Vagina (tissue), 2 donors: ENCODE measurements around the gene PPP6R2. TPM values are rescaled to one million over a fixed set of nuclear protein-coding genes. Genes with fewer than 3 reads are reported as not detected.
A peak's percentile ranks its signal among the peaks of the same experiment; 100 is the strongest.

Experiments used
- DNase-seq, 2 donors: peaks; one replicate each; pipeline ENCODE4 v3.0.0-alpha.2; 2017; ENCODE audit errors: extremely low spot score in 2 of 2
- H3K27ac ChIP-seq: fragments of 200-600 bp; sonication (generic); one replicate; pipeline ENCODE4 v1.5.1; 2019
- H3K27me3 ChIP-seq: fragments of 200-600 bp; sonication (generic); one replicate; pipeline ENCODE4 v1.5.1; 2019
- H3K36me3 ChIP-seq, 2 donors: fragments of 200-600 bp; sonication (generic); one replicate each; pipeline ENCODE4 v1.5.1; 2017 to 2019
- H3K4me1 ChIP-seq: fragments of 200-600 bp; sonication (generic); one replicate; pipeline ENCODE4 v1.5.1; 2019
- H3K4me3 ChIP-seq, 2 donors: fragments of 200-600 bp; sonication (generic); 1 replicate in 1 of 2; 2 replicates in 1 of 2; pipeline ENCODE4 v1.5.1; 2016 to 2019
- H3K9me3 ChIP-seq: fragments of 200-600 bp; sonication (generic); one replicate; pipeline ENCODE4 v1.5.1; 2019
- CTCF ChIP-seq, 3 experiments: fragments of 450-650 bp in 2 of 3; fragments of 200-600 bp in 1 of 3; sonication (generic) in 1 of 3; IDR thresholded peaks; one replicate each; pipeline ENCODE4 v1.5.1; 2017 to 2019; ENCODE audit warnings: antibody characterized with exemption in 3 of 3, mild to moderate bottlenecking in 2 of 3, moderate library complexity in 2 of 3
- POLR2A ChIP-seq, 2 donors: fragments of 450-650 bp; IDR thresholded peaks; one replicate each; pipeline ENCODE4 v1.6.1; 2017; ENCODE audit warnings: antibody characterized with exemption in 2 of 2, mild to moderate bottlenecking in 2 of 2, moderate library complexity in 2 of 2
- POLR2AphosphoS5 ChIP-seq, 2 donors: sonication (generic); formaldehyde crosslinking; IDR thresholded peaks; one replicate each; pipeline ENCODE4 v1.9.0; 2017; ENCODE audit warnings: antibody characterized with exemption in 2 of 2, mild to moderate bottlenecking in 2 of 2, low read depth in 1 of 2; ENCODE audit not compliant: insufficient read depth in 1 of 2
- intact Hi-C: fragments of 100-400 bp; cut with DNase I; formaldehyde crosslinking; loops from one replicate; pipeline ENCODE4 v1.15.1; 2023
- total RNA-seq: library from RNA; depleted of rRNA; stranded (reverse); fragments of >200 nt; gene quantifications from one replicate; pipeline ENCODE4 v1.2.3, GENCODE V29; 2016

The PPP6R2 gene
- total RNA-seq, 1 donor from 2014 or later: 49.1 TPM

GRCh38 chr22:50300620-50301257, 42.4 kb upstream of the PPP6R2 start:
- TF ChIP-seq CTCF (IDR thresholded peaks at IDR 0.05) (no peak), POLR2AphosphoS5 (IDR thresholded peaks at IDR 0.05; ENCODE audit: insufficient read depth in 1 of 2, low read depth in 1 of 2) (no peak), POLR2A (IDR thresholded peaks at IDR 0.05) (no peak)
- no peaks in the 10 kb centered on the region for H3K9me3 ChIP-seq
- peaks cover 99% of the 10 kb centered on the region for H3K4me1 ChIP-seq
- no peaks in the 10 kb centered on the region for H3K27me3 ChIP-seq
- no peaks in the 10 kb centered on the region for H3K36me3 ChIP-seq
- intact Hi-C loops: no loop called here
- H3K4me3 ChIP-seq: peak overlapping the region; percentile 46 to 49
- H3K27ac ChIP-seq: peak overlapping the region; percentile 90
- no peak for DNase-seq

GRCh38 chr22:50301581-50301991, 41.5 kb upstream of the PPP6R2 start:
- DNase-seq: no peak
- H3K36me3 ChIP-seq: no peaks in the 10 kb centered on the region
- TF ChIP-seq POLR2A (IDR thresholded peaks at IDR 0.05) (no peak), POLR2AphosphoS5 (IDR thresholded peaks at IDR 0.05; ENCODE audit: insufficient read depth in 1 of 2, low read depth in 1 of 2) (no peak), CTCF (IDR thresholded peaks at IDR 0.05) (no peak)
- no peaks in the 10 kb centered on the region for H3K27me3 ChIP-seq
- peak overlapping the region; percentile 12 to 20 for H3K4me3 ChIP-seq
- peak overlapping the region; percentile 90 for H3K27ac ChIP-seq
- intact Hi-C loops: no loop called here
- peaks cover 93% of the 10 kb centered on the region for H3K4me1 ChIP-seq
- no peaks in the 10 kb centered on the region for H3K9me3 ChIP-seq

- no peak for DNase-seq
- intact Hi-C loops: no loop called here
- peaks cover 88% of the 10 kb centered on the region for H3K4me1 ChIP-seq
- H3K27ac ChIP-seq: peak overlapping the region; percentile 90
- H3K27me3 ChIP-seq: no peaks in the 10 kb centered on the region
- H3K9me3 ChIP-seq: no peaks in the 10 kb centered on the region
- no peaks in the 10 kb centered on the region for H3K36me3 ChIP-seq
- peak overlapping the region; percentile 12 to 20 for H3K4me3 ChIP-seq
- no peak for TF ChIP-seq POLR2A (IDR thresholded peaks at IDR 0.05)
- TF ChIP-seq CTCF (IDR thresholded peaks at IDR 0.05): no peak
- no peak for TF ChIP-seq POLR2AphosphoS5 (IDR thresholded peaks at IDR 0.05; ENCODE audit: insufficient read depth in 1 of 2, low read depth in 1 of 2)
These were observed 41.0 kb upstream of the PPP6R2 start for GRCh38 chr22:50302041-50302541.

- no peaks in the 10 kb centered on the region for H3K9me3 ChIP-seq
- no peaks in the 10 kb centered on the region for H3K36me3 ChIP-seq
- H3K4me3 ChIP-seq: peak overlapping the region in 1 of 2 donors; percentile 20
- no peak for DNase-seq
- H3K27ac ChIP-seq: peak overlapping the region; percentile 90
- intact Hi-C loops: no loop called here
- no peak for TF ChIP-seq POLR2AphosphoS5 (IDR thresholded peaks at IDR 0.05; ENCODE audit: insufficient read depth in 1 of 2, low read depth in 1 of 2)
- no peak for TF ChIP-seq POLR2A (IDR thresholded peaks at IDR 0.05)
- TF ChIP-seq CTCF (IDR thresholded peaks at IDR 0.05): no peak
- no peaks in the 10 kb centered on the region for H3K27me3 ChIP-seq
- peaks cover 83% of the 10 kb centered on the region for H3K4me1 ChIP-seq
These were observed 40.6 kb upstream of the PPP6R2 start for GRCh38 chr22:50302564-50302963.

- H3K9me3 ChIP-seq: no peaks in the 10 kb centered on the region
- peaks cover 83% of the 10 kb centered on the region for H3K4me1 ChIP-seq
- DNase-seq: no peak
- H3K4me3 ChIP-seq: peak overlapping the region in 1 of 2 donors; percentile 58
- no peaks in the 10 kb centered on the region for H3K36me3 ChIP-seq
- intact Hi-C loops: no loop called here
- no peaks in the 10 kb centered on the region for H3K27me3 ChIP-seq
- H3K27ac ChIP-seq: peak overlapping the region; percentile 90
- no peak for TF ChIP-seq POLR2A (IDR thresholded peaks at IDR 0.05)
- no peak for TF ChIP-seq POLR2AphosphoS5 (IDR thresholded peaks at IDR 0.05; ENCODE audit: insufficient read depth in 1 of 2, low read depth in 1 of 2)
- no peak for TF ChIP-seq CTCF (IDR thresholded peaks at IDR 0.05)
These were observed 39.6 kb upstream of the PPP6R2 start for GRCh38 chr22:50303515-50303847.
